HG03139 (cell line): Measurements from ENCODE around the gene CACNA1A.
"Not testable (repeated sequence)": the region's sequence is repeated elsewhere in the genome, so short reads cannot be mapped to it uniquely, and the experiment has no call there.

ENCODE experiments used
- ATAC-seq: cut with Tn5 transposase; IDR thresholded peaks from one replicate; pipeline ENCODE4 v1.9.1; 2021; ENCODE audit not compliant: unreplicated experiment

The CACNA1A gene

GRCh38 chr19:13366529-13367143 lies 139.6 kb downstream of the CACNA1A start:
- no peak for ATAC-seq

GRCh38 chr19:13363954-13364353 lies 142.3 kb downstream of the CACNA1A start:
- no peak for ATAC-seq

- no peak for ATAC-seq
These were observed 143.0 kb downstream of the CACNA1A start for GRCh38 chr19:13363245-13363644.

DNA sequence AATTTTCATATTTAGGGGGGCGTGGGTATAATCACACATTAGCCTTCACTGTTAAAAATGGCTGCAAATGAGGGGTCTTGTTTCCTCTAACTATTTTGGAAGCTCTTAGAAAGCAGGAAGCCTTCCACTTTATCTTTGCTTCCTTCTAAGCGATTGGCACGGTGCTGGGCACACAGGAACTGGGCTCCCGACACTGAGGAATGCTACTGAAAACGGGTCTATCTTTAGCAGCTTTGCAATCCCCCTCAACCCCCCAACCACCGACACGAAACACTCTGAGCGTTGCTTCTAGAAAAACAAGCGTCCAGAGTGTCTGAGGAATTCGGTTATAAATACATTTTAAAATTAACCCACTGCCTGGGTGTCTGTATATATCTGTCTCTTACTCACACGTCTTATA lies 143.6 kb downstream of the CACNA1A start:
- no peak for ATAC-seq

GRCh38 chr19:13361726-13362125 lies 144.6 kb downstream of the CACNA1A start:
- not testable (repeated sequence) for ATAC-seq

GRCh38 chr19:13356686-13357280 lies 149.5 kb downstream of the CACNA1A start:
- no peak for ATAC-seq

- ATAC-seq: no peak
These were observed 150.1 kb downstream of the CACNA1A start for GRCh38 chr19:13356185-13356584.

- no peak for ATAC-seq
These were observed 150.9 kb downstream of the CACNA1A start for GRCh38 chr19:13355356-13355755.

DNA sequence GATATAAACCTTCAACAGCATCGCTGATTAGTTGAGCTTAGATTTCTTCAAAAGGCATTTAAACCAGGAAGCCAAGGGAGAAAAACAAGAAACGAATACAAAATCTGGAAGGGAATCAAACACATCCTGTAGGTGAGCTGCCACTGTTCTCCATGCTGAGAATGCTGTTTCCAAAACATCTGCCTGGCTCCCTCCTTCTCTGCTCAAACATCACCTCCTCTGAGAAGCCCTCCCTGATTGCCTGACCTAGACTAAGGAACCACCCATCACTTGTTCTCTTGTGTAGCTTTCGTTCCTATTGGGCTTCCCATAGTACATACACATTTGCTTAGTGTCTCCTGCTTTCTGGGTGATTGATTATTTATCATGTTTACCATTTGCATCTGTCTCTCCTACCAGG lies 152.7 kb downstream of the CACNA1A start:
- ATAC-seq: no peak

GRCh38 chr19:13350759-13351158 lies 155.5 kb downstream of the CACNA1A start:
- no peak for ATAC-seq

DNA sequence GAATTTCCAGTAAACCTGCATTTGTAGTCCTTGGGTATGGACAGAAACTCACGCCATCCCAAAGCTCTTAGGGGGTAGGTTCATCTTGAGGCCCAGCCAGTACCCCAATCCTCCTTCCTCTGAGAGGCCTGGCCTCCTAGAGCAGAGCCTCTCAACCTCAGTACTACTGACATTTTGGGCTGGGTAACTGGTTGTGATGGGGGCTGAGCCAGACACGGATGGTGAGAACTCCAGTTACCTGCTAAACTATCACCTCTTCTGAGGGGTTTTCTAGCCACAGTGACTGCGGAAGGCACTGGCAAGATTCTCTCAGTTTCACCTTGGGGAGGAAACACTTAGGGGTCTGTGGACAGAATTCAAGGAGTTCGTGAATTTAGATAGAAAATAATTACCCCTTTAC lies 156.2 kb downstream of the CACNA1A start:
- no peak for ATAC-seq

DNA sequence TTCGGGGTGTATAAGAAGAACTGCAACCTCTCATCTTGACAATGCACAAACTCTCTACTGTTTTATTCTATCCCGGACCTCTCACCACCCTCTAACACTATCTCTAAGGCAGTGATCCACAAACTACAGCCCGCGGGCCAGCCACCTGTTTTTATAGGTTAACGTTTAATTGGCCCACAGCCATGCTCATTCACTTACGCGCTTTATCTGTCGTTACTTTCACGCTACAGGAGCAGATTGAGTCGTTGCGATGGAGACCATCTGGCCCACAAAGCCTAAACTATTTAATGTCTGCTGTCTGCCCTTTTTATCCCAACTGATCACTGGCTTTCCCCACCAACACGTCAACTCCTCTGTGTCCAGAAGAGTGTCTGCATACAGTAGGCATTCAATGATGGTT lies 158.9 kb downstream of the CACNA1A start:
- no peak for ATAC-seq

DNA sequence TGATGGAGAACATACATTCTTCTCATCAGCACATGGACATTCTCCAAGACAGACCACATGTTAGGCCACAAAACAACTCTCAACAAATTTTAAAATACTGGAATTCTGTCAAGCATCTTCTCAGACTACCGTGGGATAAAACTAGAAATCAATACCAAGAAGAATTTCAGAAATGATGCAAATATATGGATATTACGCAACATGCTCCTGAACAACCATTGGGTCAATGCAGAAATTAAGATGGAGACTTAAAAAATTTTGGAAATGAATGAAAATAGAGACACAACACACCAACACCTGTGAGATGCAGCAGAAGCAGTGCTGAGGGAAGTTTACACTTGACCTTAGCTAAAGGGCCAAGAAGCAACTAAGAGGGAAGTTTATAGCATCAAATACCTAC lies 162.8 kb downstream of the CACNA1A start:
- ATAC-seq: no peak

GRCh38 chr19:13342672-13343071 lies 163.6 kb downstream of the CACNA1A start:
- ATAC-seq: no peak

GRCh38 chr19:13339869-13340268 lies 166.4 kb downstream of the CACNA1A start:
- no peak for ATAC-seq

- ATAC-seq: no peak
These were observed 169.1 kb downstream of the CACNA1A start for GRCh38 chr19:13337181-13337580.

- no peak for ATAC-seq
These were observed 171.3 kb downstream of the CACNA1A start for GRCh38 chr19:13334801-13335481.

DNA sequence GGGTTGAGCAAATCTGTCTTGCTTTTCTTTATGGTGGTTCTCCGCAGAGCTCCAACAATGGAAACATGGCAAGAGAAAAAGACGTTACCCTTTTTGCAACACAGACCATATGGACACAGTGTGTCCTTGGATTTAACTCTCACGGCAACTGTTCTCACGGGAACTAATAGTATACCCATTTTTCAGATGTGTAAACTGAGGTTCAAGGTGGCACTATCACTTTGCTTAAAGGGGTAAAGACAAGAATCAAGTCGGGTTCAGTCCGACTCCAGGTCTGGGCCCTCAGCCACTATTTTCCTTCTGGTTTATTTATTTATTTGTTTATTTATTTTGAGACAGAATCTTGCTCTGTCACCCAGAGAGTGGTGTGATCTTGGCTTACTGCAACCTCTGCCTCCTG lies 176.0 kb downstream of the CACNA1A start:
- no peak for ATAC-seq

DNA sequence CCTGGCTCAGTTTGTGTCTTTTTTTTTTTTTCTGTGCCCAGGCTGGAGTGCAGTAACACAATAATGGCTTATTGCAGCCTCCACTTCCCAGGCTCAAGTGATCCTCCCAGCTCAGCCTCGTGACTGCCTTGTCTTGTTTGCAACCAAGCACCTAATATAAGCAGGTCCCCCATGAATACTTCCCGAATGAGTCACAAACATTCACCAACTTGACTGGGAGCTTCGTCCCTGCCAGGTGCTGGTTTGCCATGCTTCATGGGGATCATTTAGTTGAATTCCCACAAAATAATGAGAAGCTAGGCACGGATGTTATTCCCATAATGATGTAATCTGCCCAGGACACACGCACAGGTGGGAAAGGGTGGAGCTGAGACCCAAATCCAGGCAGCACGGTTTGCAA lies 176.5 kb downstream of the CACNA1A start:
- ATAC-seq: no peak

DNA sequence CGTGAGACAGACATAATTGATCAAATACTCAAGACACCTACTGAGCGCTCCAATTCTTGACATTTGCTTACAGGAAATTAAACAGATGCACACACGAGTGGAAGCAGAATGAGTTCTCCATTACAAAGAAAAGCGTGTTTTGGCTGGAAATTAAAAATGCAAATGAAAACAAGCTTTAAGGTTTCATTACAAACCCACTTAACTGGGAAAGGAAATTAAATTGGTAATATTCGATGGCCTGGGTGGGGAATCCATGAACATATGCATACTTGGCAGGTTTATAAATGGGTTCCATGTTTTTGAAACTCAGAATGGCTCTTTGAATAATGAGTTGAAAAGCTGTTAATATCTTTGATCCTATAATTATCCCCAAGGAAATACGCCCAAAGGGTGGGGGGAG lies 178.0 kb downstream of the CACNA1A start:
- no peak for ATAC-seq

DNA sequence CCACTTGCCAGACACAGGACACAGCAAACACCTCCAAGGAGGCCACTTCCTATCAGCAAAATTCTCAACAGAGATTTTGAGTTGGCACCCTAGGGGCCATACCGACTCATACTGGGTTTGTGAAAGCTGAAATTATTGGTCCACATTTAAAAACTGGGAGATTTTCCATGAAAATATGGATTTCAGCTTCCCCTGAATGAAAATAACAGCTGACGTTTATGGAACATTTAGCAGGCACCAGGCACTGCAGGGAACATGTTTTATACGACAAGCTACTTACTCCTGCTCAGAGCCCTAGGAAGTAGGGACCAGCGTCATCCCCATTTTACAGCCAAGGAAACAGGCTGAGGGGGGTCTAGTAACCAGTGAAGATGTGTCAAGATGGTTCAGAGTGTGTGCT lies 186.8 kb downstream of the CACNA1A start:
- no peak for ATAC-seq

DNA sequence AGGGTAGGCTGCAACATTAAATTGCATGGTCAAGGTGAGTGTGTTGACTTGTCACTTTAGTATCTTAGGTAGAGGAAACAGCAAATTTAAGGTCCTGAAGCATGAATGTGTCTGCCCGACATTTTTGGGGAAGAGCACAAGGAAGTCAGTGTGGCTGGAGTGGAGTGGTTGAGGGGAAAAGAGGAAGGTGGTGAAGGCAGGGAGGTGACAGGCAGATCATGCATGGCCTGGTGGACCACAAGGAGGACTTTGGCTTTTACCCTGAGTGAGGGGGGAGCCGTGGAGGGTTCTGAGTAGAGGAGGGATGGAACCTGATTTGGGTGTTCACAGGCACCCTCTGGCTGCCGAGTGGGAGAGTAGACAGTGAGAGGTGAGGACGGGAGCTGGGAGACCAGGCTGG lies 188.1 kb downstream of the CACNA1A start:
- no peak for ATAC-seq

DNA sequence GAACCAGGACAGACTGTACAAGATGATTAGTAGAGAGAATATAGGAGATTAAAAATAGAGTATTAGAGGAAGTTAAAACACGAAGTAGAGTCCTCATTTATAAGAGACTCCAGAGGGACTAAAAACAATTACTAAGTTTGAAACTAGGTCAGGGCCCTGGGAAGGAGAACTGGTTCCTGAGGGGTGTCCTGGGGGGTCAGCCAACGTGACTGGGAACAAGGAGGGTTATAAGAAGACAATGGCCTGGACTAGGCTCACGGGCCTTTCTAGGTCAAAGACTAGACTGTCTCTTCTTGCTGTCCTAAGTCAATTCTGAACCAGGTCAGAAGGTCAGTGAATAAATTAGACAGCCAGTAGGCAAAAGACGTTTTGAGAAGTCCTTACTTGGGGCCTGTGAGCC lies 190.8 kb downstream of the CACNA1A start:
- ATAC-seq: no peak
